HepG2 (cell line): ENCODE results near the gene PHF3. TPM values are rescaled to one million over a fixed set of nuclear protein-coding genes. Genes with fewer than 3 reads are reported as not detected.

Experiments used
- CEBPB ChIP-seq: IDR thresholded peaks from 2 replicates; pipeline ENCODE4 v1.6.1; 2011; ENCODE audit warnings: low read depth, low read length, improper control_type of control experiment, borderline replicate concordance
- STAG1 ChIP-seq: sonication (generic); formaldehyde crosslinking; IDR thresholded peaks from 2 replicates; pipeline ENCODE4 v1.4.0; 2020; ENCODE audit warnings: missing genetic modification reagents
- ZBTB10 ChIP-seq: sonication (generic); formaldehyde crosslinking; IDR thresholded peaks from 2 replicates; pipeline ENCODE4 v1.4.0; 2020; ENCODE audit warnings: missing genetic modification reagents, borderline replicate concordance
- ZNF296 ChIP-seq: sonication (generic); formaldehyde crosslinking; conservative IDR thresholded peaks from 2 replicates; pipeline ENCODE4 v1.5.0; 2020; ENCODE audit warnings: mild to moderate bottlenecking, missing genetic modification reagents
- ZNF674 ChIP-seq: sonication (generic); formaldehyde crosslinking; IDR thresholded peaks from 2 replicates; pipeline ENCODE4 v1.5.0; 2020; ENCODE audit warnings: low read depth, mild to moderate bottlenecking, missing genetic modification reagents
- polyA plus RNA-seq, 8 experiments: library from polyadenylated mRNA; depleted of rRNA in 3 of 8; stranded (reverse) in 7 of 8; unstranded in 1 of 8; fragments of >200 nt; fragmentation: Illumina TruSeq in 4 of 8; extraction: Trizol in 4 of 8; gene quantifications; 2 replicates each; pipeline versions ENCODE4 v1.2.1 to v1.2.3, GENCODE V29; 2011 to 2016; ENCODE audit warnings: low read depth in 4 of 8, missing spikeins in 1 of 8, mixed read lengths in 1 of 8; ENCODE audit not compliant: insufficient read depth in 1 of 8
- small RNA-seq, 3 experiments: library from RNA; depleted of rRNA; stranded (forward); fragments of <200 nt; gene quantifications; one replicate each; pipeline ENCODE3, GENCODE V24; 2012; ENCODE audit warnings: low read depth in 2 of 3, low replicate concordance in 1 of 3; ENCODE audit not compliant: insufficient read length in 3 of 3, insufficient read depth in 2 of 3
- total RNA-seq, 5 experiments: library from RNA; depleted of rRNA; stranded (reverse); fragments of >200 nt; fragmentation: Illumina TruSeq; extraction: Trizol; gene quantifications; 2 replicates each; pipeline ENCODE4 v1.2.3, GENCODE V29; 2016; ENCODE audit warnings: low read depth in 1 of 5

Gene PHF3
- total and polyA plus RNA-seq, 2 of the 13 experiments (the other 11 are each of a cell fraction or from before 2014, with no cell fraction given), result 19.8 to 70.4 TPM

GRCh38 chr6:63764318-63764916 is 128.8 kb downstream of the PHF3 start (continued):
- TF ChIP-seq ZNF674 (no peak), CEBPB (peak; percentile 36; the same call in 1 of the 2 replicates), ZNF296 (CRISPR knock-in tag) (no peak), STAG1 (CRISPR knock-in tag) (peak; percentile 80), ZBTB10 (CRISPR knock-in tag) (no peak)

Small RNA genes lying within 50 kb of the gene (small RNA-seq; reads per million reads assigned to genes)
- gene AL513043.1, result 0 reads per million in 3 experiments

Other genes starting within 250 kb of the PHF3 start
- gene PTP4A1, start 63.3 kb upstream of the PHF3 start, total RNA-seq (2016; rRNA removed; fragmentation: Illumina TruSeq; extraction: Trizol), result 376 and 681 TPM in 2 replicates
- gene PTP4A1, start 63.3 kb upstream of the PHF3 start, polyA plus RNA-seq (2011; rRNA removed), result 127 and 141 TPM in 2 replicates